Measurements from ENCODE around the gene PRKAG2.

DNA sequence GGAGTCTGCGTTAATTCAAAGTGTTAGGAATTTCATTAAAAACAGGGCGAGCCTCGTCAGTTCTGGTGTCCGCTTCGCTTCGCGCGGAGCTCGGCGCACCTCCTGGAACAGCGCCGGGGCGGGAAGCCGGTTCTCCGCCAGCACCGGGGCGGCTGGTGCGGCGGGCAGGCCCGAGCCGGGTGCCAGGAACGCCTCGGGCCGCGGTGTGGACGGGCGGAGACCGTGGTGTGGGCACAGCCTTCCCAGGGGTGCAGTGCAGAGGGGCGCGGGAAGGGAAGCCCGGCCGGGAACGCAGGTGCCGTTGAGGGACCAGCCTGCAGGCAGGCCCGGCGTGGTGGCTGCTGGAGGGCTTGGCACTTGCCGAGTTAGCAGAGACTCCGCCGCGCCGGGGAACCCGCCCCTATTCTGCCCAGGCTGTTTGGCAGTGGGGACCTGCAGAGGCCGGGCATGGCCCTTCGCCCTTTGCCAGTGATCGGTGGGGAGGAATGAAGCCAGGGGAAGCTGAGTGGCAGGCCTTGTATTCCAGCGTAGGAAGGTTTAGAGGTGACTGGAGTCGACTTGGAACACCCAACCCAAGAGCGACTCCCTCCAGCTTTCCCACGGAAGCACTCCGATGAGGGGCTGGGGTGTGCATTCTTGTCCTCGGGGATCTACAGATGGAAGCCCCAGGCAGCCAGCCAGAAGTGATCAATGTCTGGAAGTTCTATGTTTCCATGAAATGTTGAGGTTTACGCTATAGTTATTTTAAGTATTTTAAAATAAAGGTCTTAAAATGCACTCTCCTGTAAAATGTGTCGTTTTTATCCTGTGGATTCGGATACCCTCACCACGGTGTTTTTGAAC is 356.3 kb downstream of the PRKAG2 start:
- TF ChIP-seq CTCF (IDR thresholded peaks at IDR 0.05; ENCODE audit: low read length): no peak
- no peak for TF ChIP-seq EZH2 (IDR thresholded peaks at IDR 0.05; ENCODE audit: borderline replicate concordance, low read length)

All from OCI-LY1 (cell line).